Omental fat pad (tissue), 4 donors: Measurements from ENCODE around the gene SEMA5A. TPM values are rescaled to one million over a fixed set of nuclear protein-coding genes. Genes with fewer than 3 reads are reported as not detected.

Experiments
- ATAC-seq: fragments of 150-250 bp; one replicate; pipeline ENCODE4 v1.9.1; 2016; ENCODE audit warnings: mild to moderate bottlenecking, moderate library complexity; ENCODE audit not compliant: low FRiP score
- DNase-seq: peaks from one replicate; pipeline ENCODE4 v3.0.0-alpha.2; 2019; ENCODE audit warnings: low spot score
- CTCF ChIP-seq, 3 donors: fragments of 450-650 bp; IDR thresholded peaks; one replicate each; pipeline ENCODE4 v1.5.1; 2016 to 2017; ENCODE audit warnings: antibody characterized with exemption in 3 of 3, mild to moderate bottlenecking in 3 of 3, moderate library complexity in 2 of 3
- total RNA-seq, 4 donors: library from RNA; depleted of rRNA; stranded (reverse); fragments of >200 nt; gene quantifications; one replicate each; pipeline ENCODE4 v1.1.0, GENCODE V29; 2016

Gene SEMA5A
- total RNA-seq, 4 donors from 2014 or later = 6.3 to 60.2 (median 22.1) TPM

GRCh38 chr5:9431151-9431495, 114.8 kb downstream of the SEMA5A start:
- TF ChIP-seq CTCF (IDR thresholded peaks at IDR 0.05) = no peak
- ATAC-seq (no peak), DNase-seq (no peak)

GRCh38 chr5:9430306-9430705, 115.6 kb downstream of the SEMA5A start:
- DNase-seq (no peak), ATAC-seq (no peak)

GRCh38 chr5:9429691-9430215, 116.1 kb downstream of the SEMA5A start:
- no peak for TF ChIP-seq CTCF (IDR thresholded peaks at IDR 0.05)
- ATAC-seq (no peak), DNase-seq (no peak)

More at GRCh38 chr5:9430306-9430705, 115.6 kb downstream of the SEMA5A start:
- TF ChIP-seq CTCF (IDR thresholded peaks at IDR 0.05) = no peak

GRCh38 chr5:9428272-9428671, 117.6 kb downstream of the SEMA5A start:
- ATAC-seq (no peak), DNase-seq (no peak)
- no peak for TF ChIP-seq CTCF (IDR thresholded peaks at IDR 0.05)

- no peak for DNase-seq
- no peak for ATAC-seq
Observed at GRCh38 chr5:9425710-9426109, 120.2 kb downstream of the SEMA5A start.

GRCh38 chr5:9423571-9423970, 122.3 kb downstream of the SEMA5A start:
- TF ChIP-seq CTCF (IDR thresholded peaks at IDR 0.05) = no peak
- ATAC-seq = no peak
- no peak for DNase-seq

More at GRCh38 chr5:9425710-9426109, 120.2 kb downstream of the SEMA5A start:
- TF ChIP-seq CTCF (IDR thresholded peaks at IDR 0.05) = no peak

- DNase-seq (no peak), ATAC-seq (no peak)
- TF ChIP-seq CTCF (IDR thresholded peaks at IDR 0.05) = no peak
Observed at GRCh38 chr5:9421884-9422283, 124.0 kb downstream of the SEMA5A start.
